SU-DHL-6 (cell line): ENCODE results near the gene PLA1A.
"Not testable (repeated sequence)": the region's sequence is repeated elsewhere in the genome, so short reads cannot be mapped to it uniquely, and the experiment has no call there.

ENCODE experiments used
- H2AFZ ChIP-seq: fragments of 200-600 bp; sonication (generic); 2 replicates; pipeline ENCODE4 v1.6.1; 2014; ENCODE audit warnings: low read depth, mild to moderate bottlenecking, moderate library complexity, mixed read lengths, antibody characterized with exemption, low read length; ENCODE audit not compliant: severe bottlenecking
- H3F3A ChIP-seq: fragments of 200-600 bp; shearing (Covaris generic); 2 replicates; pipeline ENCODE4 v1.6.0; 2016; ENCODE audit warnings: antibody characterized with exemption, mild to moderate bottlenecking; ENCODE audit not compliant: insufficient read depth
- H3K27ac ChIP-seq: fragments of 200-600 bp; sonication (generic); 2 replicates; pipeline ENCODE4 v1.5.1; 2016; ENCODE audit warnings: low read depth, mild to moderate bottlenecking, low read length, moderate library complexity, mixed read lengths
- H3K27me3 ChIP-seq: fragments of 200-600 bp; sonication (generic), shearing (Covaris generic); 2 replicates; pipeline ENCODE4 v1.6.0; 2014; ENCODE audit warnings: mild to moderate bottlenecking, low read length
- H3K36me3 ChIP-seq: fragments of 200-600 bp; sonication (generic); 2 replicates; pipeline ENCODE4 v1.6.1; 2014; ENCODE audit warnings: mild to moderate bottlenecking, low read length, mixed read lengths
- H3K4me2 ChIP-seq: fragments of 300-600, 200-600 bp; shearing (Covaris generic), sonication (generic); 2 replicates; pipeline ENCODE4 v1.6.0; 2014; ENCODE audit warnings: low read length, low read depth, mild to moderate bottlenecking; ENCODE audit not compliant: poor library complexity, severe bottlenecking
- H3K4me3 ChIP-seq: fragments of 200-600 bp; sonication (generic); 2 replicates; pipeline ENCODE4 v1.5.1; 2014; ENCODE audit warnings: antibody characterized with exemption, low read length, mild to moderate bottlenecking, mixed read lengths; ENCODE audit not compliant: insufficient read depth, poor library complexity, severe bottlenecking
- H3K79me2 ChIP-seq: fragments of 200-600 bp; sonication (generic); 2 replicates; pipeline ENCODE4 v1.6.1; 2014; ENCODE audit warnings: mild to moderate bottlenecking, low read length, moderate library complexity; ENCODE audit not compliant: insufficient read depth
- H3K9ac ChIP-seq: fragments of 200-600 bp; sonication (generic); 2 replicates; pipeline ENCODE4 v1.7.0; 2014; ENCODE audit warnings: mild to moderate bottlenecking, low read length
- H3K9me2 ChIP-seq: fragments of 200-600 bp; sonication (generic); replicated peaks from 2 replicates; pipeline ENCODE4 v1.6.1; 2014; ENCODE audit warnings: low read length; ENCODE audit not compliant: insufficient read depth
- H3K9me3 ChIP-seq: fragments of 200-600 bp; sonication (generic); 2 replicates; pipeline ENCODE4 v1.6.1; 2014; ENCODE audit warnings: low read length, mixed read lengths; ENCODE audit not compliant: insufficient read depth
- H4K20me1 ChIP-seq: fragments of 200-600 bp; sonication (generic); 2 replicates; pipeline ENCODE4 v1.6.1; 2014; ENCODE audit warnings: low read depth, mild to moderate bottlenecking, antibody characterized with exemption, low read length, moderate library complexity, mixed read lengths
- EZH2phosphoT487 ChIP-seq: fragments of 200-600 bp; sonication (generic), shearing (Covaris generic); conservative IDR thresholded peaks from 2 replicates; pipeline ENCODE4 v1.6.1; 2018; ENCODE audit warnings: mild to moderate bottlenecking, antibody characterized with exemption, low read length, moderate library complexity, mixed read lengths
- TF ChIP-seq, protein P1 (sequence below): fragments of 200-600 bp; sonication (generic); IDR thresholded peaks from one replicate; pipeline ENCODE4 v1.5.1; 2017; ENCODE audit warnings: antibody characterized with exemption, mild to moderate bottlenecking, low read length, moderate library complexity; ENCODE audit not compliant: insufficient read depth, poor library complexity, severe bottlenecking

Gene PLA1A

DNA sequence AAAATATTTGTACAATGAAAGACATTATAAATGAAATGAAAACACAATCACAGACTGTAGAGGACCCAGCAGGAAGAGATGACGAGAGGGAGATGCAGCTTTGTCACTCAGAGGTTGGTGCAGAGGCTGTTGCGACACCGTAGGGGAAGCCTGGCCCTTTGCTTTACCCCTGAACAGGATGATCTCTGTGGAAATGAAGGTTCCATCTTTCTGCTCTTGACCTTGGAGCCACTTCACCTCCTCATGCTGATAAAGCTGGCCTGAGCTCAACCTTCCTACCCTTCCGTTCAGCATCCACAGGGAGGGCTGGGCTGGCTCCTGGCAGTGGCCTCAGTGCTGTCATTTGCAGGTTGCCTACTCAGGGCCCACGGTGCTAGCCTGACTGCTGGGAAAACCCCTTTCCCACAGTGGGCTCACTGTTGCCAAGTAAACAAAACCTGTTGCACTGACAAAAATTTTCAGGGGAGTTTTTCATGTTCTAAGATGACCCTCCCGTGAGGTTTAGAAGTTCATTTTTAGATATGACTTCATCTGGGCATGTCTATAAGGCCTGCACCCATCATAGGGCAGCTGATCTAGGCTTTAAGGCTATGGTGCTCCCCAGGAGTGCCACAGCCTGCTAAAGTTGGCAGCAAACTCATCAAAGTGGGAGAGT lies 35.3 kb upstream of the PLA1A start:
- Histone ChIP-seq H3F3A (peaks cover 32% of the 10 kb centered on the region), H3K79me2 (peaks cover 29% of the 10 kb centered on the region), H3K4me2 (peak overlapping the region; percentile 68), H3K27ac (peak overlapping the region; percentile 96), H3K27me3 (no peaks in the 10 kb centered on the region), H3K9me2 (no peaks in the 10 kb centered on the region), H3K4me3 (peak overlapping the region; percentile 48), H3K9me3 (no peaks in the 10 kb centered on the region), H4K20me1 (no peaks in the 10 kb centered on the region), H3K36me3 (no peaks in the 10 kb centered on the region; the same call in 1 of the 2 replicates), H3K9ac (peak overlapping the region; percentile 77), H2AFZ (peak overlapping the region; percentile 44)
- TF ChIP-seq, protein P1, sequence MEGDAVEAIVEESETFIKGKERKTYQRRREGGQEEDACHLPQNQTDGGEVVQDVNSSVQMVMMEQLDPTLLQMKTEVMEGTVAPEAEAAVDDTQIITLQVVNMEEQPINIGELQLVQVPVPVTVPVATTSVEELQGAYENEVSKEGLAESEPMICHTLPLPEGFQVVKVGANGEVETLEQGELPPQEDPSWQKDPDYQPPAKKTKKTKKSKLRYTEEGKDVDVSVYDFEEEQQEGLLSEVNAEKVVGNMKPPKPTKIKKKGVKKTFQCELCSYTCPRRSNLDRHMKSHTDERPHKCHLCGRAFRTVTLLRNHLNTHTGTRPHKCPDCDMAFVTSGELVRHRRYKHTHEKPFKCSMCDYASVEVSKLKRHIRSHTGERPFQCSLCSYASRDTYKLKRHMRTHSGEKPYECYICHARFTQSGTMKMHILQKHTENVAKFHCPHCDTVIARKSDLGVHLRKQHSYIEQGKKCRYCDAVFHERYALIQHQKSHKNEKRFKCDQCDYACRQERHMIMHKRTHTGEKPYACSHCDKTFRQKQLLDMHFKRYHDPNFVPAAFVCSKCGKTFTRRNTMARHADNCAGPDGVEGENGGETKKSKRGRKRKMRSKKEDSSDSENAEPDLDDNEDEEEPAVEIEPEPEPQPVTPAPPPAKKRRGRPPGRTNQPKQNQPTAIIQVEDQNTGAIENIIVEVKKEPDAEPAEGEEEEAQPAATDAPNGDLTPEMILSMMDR, result no peak
- TF ChIP-seq EZH2phosphoT487, result no peak

DNA sequence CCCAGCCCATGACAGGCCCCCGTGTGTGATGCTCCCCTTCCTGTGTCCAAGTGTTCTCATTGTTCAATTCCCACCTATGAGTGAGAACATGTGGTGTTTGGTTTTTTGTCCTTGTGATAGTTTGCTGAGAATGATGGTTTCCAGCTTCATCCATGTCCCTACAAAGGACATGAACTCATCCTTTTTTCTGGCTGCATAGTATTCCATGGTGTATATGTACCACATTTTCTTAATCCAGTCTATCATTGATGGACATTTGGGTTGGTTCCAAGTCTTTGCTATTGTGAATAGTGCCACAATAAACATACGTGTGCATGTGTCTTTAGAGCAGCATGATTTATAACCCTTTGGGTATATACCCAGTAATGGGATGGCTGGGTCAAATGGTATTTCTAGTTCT lies 34.4 kb upstream of the PLA1A start:
- H3K27me3 ChIP-seq, H3K9me2 ChIP-seq, H3K36me3 ChIP-seq, H3K9ac ChIP-seq, H4K20me1 ChIP-seq, H3K9me3 ChIP-seq, H3K4me3 ChIP-seq, H2AFZ ChIP-seq: not testable (repeated sequence)
- Histone ChIP-seq H3F3A (peaks cover 32% of the 10 kb centered on the region), H3K79me2 (peaks cover 20% of the 10 kb centered on the region), H3K27ac (peak overlapping the region; percentile 96), H3K4me2 (peak overlapping the region; percentile 68)

DNA sequence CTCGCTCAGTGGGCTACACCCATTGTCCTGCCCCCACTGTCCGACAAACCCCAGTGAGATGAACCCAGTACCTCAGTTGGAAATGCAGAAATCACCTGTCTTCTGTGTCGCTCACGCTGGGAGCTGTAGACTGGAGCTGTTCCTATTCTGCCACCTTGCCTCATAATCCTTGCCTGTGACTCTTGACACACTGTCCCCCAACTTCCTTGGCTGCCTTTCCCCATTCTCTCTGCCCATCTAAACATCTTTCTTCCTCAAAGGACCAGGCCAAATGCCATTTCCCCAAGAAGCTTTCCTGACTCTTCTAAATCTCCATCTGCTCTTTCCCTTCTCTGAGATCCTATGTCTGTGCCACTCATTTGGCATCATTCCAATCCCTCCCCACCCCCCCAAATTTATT lies 28.5 kb upstream of the PLA1A start:
- no peaks in the 10 kb centered on the region for H3K9me2 ChIP-seq
- no peaks in the 10 kb centered on the region for H3K9me3 ChIP-seq
- no peaks in the 10 kb centered on the region for H3K27me3 ChIP-seq
- no peak for TF ChIP-seq EZH2phosphoT487
- TF ChIP-seq, protein P1, result no peak
- no peaks in the 10 kb centered on the region for H4K20me1 ChIP-seq
- H3K4me2 ChIP-seq, result no peak overlapping the region
- H3K79me2 ChIP-seq, result no peaks in the 10 kb centered on the region
- no peaks in the 10 kb centered on the region for H3K36me3 ChIP-seq
- no peak overlapping the region for H3K4me3 ChIP-seq
- H3K9ac ChIP-seq, result no peak overlapping the region
- no peak overlapping the region for H3K27ac ChIP-seq
- no peak overlapping the region for H2AFZ ChIP-seq
- H3F3A ChIP-seq, result no peaks in the 10 kb centered on the region

DNA sequence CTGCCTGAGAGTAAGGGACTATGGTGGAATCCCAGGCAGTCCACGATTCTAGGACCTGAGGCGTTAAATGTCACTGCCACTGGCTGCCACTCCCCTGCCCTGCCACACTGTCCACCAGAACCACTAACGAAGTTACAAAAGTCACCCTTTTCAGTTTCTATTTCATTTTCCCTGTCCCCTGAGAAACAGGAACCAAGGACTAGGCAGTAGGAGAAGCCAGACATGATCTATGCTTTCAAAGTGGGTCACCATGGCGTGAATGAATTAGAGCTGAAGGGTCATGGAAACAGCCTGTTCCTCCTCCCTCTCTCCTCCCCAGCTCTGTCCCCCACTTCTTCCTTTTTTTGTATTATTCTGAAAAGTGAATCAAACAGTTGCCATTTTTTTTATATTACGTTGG lies 27.5 kb upstream of the PLA1A start:
- H3K9me3 ChIP-seq, result no peaks in the 10 kb centered on the region
- no peaks in the 10 kb centered on the region for H3K36me3 ChIP-seq
- H2AFZ ChIP-seq, result no peak overlapping the region
- no peak overlapping the region for H3K4me2 ChIP-seq
- no peak overlapping the region for H3K4me3 ChIP-seq
- no peak overlapping the region for H3K27ac ChIP-seq
- H3K79me2 ChIP-seq, result no peaks in the 10 kb centered on the region
- no peak for TF ChIP-seq EZH2phosphoT487
- TF ChIP-seq, protein P1, result no peak
- H3F3A ChIP-seq, result no peaks in the 10 kb centered on the region
- H3K9ac ChIP-seq, result no peak overlapping the region
- H4K20me1 ChIP-seq, result no peaks in the 10 kb centered on the region
- H3K27me3 ChIP-seq, result no peaks in the 10 kb centered on the region
- H3K9me2 ChIP-seq, result no peaks in the 10 kb centered on the region
